BLaER1 (cell line): ENCODE measurements around the gene FBXO11.

Experiments used
- H3K27ac ChIP-seq: shearing (Covaris generic); formaldehyde crosslinking; 2 replicates; pipeline ENCODE4 v1.8.1; 2022
- H3K27me3 ChIP-seq: shearing (Covaris generic); formaldehyde crosslinking; 2 replicates; pipeline ENCODE4 v1.8.1; 2022
- H3K36me3 ChIP-seq: shearing (Covaris generic); formaldehyde crosslinking; 2 replicates; pipeline ENCODE4 v1.8.1; 2022
- H3K4me1 ChIP-seq: shearing (Covaris generic); formaldehyde crosslinking; 2 replicates; pipeline ENCODE4 v1.8.1; 2022
- H3K4me2 ChIP-seq: shearing (Covaris generic); formaldehyde crosslinking; 2 replicates; pipeline ENCODE4 v1.8.1; 2022
- H3K4me3 ChIP-seq: shearing (Covaris generic); formaldehyde crosslinking; 2 replicates; pipeline ENCODE4 v1.8.1; 2022
- H3K9ac ChIP-seq: shearing (Covaris generic); formaldehyde crosslinking; 2 replicates; pipeline ENCODE4 v1.8.1; 2022
- H3K9me3 ChIP-seq: shearing (Covaris generic); formaldehyde crosslinking; 2 replicates; pipeline ENCODE4 v1.8.1; 2022
- H4K20me1 ChIP-seq: shearing (Covaris generic); formaldehyde crosslinking; 2 replicates; pipeline ENCODE4 v1.8.1; 2022
- Cebpa-rat ChIP-seq: shearing (Covaris generic); IDR thresholded peaks from 2 replicates; pipeline ENCODE4 v1.8.1; 2022

FBXO11 gene

DNA sequence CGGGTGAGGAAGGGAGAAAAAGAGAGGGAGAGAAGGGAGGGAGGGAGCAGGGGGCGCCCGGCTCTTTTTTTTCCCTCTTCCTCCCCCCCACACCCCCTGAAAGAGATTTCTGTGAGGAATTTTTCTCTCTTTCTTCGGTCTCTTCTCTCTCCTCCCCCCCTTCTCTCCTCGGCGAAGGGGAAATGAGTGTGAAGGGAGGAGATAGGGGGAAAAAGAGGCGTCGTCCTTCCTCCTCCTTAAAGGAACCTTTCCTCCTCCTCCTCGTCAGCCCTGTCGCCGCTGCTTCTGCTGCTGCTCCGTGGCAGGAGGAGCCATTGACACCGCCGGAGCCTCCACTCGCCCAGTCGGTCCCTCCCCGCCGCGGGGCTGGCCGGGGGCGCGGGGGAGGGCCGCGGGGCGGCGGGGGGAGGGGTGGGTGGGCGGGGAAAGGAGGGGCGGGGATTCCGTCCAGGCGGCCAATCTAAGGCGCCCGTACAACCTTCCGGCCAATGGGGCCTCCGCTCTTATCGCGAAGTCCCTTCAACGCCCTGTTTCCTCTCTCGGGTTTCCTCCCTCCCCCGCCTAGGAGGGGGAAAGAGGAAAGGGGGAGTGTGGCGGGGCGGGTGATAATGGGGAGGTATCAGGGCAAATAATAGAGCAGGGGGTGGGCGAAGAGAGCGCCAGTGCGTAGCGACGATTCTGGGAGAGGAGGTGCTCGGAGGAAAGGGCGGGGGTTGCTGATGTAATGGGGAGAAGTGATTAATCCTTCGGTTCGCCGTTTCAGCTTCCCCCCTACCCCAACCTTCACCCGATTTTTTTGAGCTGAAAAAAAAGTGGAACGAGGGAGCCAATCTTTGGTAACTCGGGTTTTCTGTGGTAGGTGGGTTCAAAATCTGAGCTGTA lies at the start of gene FBXO11:
FBXO11 (minus strand) TSS at position 342 of the 882 bp plus-strand sequence. CDS start 778 bp downstream, outside the sequence.
- peaks cover 33% of the 10 kb centered on the region for H4K20me1 ChIP-seq
- peak within 1 kb of the TSS; percentile 99 for H3K9ac ChIP-seq
- no peaks in the 10 kb centered on the region for H3K9me3 ChIP-seq
- peak within 1 kb of the TSS; percentile 97 for H3K4me3 ChIP-seq
- no peak for TF ChIP-seq Cebpa-rat
- H3K4me2 ChIP-seq: peak within 1 kb of the TSS; percentile 87
- peak within 1 kb of the TSS; percentile 98 for H3K27ac ChIP-seq
- no peaks in the 10 kb centered on the region for H3K27me3 ChIP-seq
- H3K4me1 ChIP-seq: peaks cover 41% of the 10 kb centered on the region
- peaks cover 4% of the 10 kb centered on the region; the same call in 1 of the 2 replicates for H3K36me3 ChIP-seq

DNA sequence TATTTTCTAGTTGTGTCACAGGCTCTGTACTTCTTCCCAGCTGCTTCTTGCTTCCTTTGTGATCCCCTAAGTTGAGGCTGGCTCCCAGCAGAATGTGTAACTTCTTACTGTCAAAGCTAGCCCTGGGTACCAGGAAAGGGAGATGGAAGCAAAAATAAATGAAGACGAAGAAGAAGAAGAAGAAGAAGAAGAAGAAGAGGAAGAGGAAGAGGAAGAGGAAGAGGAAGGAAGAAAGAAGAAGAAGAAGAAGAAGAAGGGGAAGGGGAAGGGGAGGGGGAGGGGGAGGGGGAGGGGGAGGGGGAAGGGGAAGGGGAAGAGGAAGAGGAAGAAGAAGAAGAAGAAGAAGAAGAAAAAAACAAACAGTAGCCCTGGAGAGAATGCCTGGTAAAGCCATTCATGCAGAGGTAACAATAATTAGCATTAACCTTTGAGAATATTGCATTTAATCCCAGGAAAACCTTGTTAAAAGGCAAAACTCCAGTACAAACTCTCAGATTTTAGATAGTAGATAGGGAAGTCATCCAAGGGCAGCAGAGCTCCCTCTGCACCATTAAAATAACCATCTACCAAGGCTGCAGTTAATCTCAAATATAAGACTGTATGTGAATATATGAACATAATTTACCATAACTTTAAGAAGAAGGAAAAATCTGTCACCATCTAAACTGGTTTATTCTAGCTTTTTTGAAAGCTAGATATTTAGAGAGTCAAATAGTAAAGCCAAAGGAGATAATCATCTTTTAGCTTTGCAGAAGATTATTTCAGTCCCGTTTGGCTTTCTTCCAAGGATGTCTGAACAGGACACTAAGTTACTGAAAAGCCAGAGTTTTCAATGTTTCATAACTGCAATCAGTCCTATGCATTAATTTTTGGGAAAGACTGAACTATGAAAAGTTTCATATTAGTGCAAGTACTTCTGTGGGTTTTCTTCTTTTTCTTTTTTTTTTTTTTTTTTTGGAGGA lies 44.3 kb upstream of the FBXO11 start:
- no peak overlapping the region for H3K9ac ChIP-seq
- H3K4me1 ChIP-seq: no peaks in the 10 kb centered on the region
- no peaks in the 10 kb centered on the region for H4K20me1 ChIP-seq
- no peak overlapping the region for H3K4me2 ChIP-seq
- TF ChIP-seq Cebpa-rat: no peak
- H3K4me3 ChIP-seq: no peak overlapping the region
- H3K27me3 ChIP-seq: no peaks in the 10 kb centered on the region
- H3K27ac ChIP-seq: no peak overlapping the region
- peaks cover 10% of the 10 kb centered on the region for H3K9me3 ChIP-seq
- H3K36me3 ChIP-seq: no peaks in the 10 kb centered on the region

DNA sequence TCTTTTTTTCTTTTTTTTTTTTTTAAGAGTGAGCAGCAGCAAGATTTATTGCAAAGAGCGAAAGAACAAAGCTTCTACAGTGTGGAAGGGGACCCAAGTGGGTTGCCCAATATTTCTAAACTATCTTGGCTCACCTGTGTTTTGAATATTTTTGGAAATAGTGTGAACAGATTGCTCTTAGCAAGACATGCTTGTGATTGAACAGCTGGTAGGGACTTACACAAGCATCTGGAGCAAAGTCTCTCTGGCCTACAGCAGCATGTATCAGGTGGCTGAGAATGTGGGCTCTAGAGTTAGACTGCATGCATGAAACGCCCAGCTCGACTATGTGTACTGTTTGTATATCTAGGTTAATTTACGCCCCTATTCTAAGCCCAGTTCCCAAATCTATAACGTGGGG lies 40.3 kb upstream of the FBXO11 start:
- TF ChIP-seq Cebpa-rat: no peak
- Histone ChIP-seq H4K20me1 (no peaks in the 10 kb centered on the region), H3K4me2 (no peak overlapping the region), H3K4me1 (no peaks in the 10 kb centered on the region), H3K27ac (no peak overlapping the region), H3K4me3 (no peak overlapping the region), H3K27me3 (no peaks in the 10 kb centered on the region), H3K9ac (no peak overlapping the region), H3K9me3 (no peaks in the 10 kb centered on the region), H3K36me3 (no peaks in the 10 kb centered on the region)

DNA sequence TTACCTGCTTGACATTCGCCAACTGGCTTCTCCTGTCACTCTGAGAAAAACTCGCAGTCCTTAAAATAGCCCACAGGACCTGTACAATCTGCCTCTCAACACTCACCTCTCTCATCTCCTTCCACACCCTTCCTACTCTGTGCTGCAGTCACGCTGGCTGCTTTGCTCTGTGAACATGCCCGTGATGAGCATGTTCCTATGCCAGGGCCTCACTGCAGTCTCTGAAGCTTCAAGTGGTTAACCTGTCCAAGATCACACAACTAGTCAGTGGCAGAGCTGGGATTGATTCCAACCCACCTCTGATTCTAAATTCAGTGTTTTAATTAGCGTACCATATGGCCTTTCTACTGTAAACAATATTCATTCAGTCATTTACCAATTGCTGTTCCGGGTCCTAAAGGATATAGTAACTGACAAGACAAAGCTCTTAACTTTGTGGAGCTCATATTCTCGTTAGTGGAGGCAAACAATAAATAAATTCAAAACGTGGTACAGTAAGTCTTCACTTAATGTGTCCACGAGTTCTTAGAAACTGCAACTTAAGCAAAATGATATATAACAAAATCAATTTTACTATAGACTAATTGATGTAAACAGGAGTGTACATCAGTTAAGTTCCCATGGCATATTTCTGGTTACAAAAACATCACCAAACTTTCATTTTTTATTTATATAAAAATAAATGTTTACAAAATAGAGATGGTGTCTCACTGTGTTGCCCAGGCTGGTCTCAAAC lies 38.9 kb upstream of the FBXO11 start:
- H3K4me3 ChIP-seq: no peak overlapping the region
- no peak overlapping the region for H3K9ac ChIP-seq
- H3K36me3 ChIP-seq: no peaks in the 10 kb centered on the region
- H4K20me1 ChIP-seq: no peaks in the 10 kb centered on the region
- TF ChIP-seq Cebpa-rat: no peak
- no peak overlapping the region for H3K4me2 ChIP-seq
- no peaks in the 10 kb centered on the region for H3K9me3 ChIP-seq
- no peak overlapping the region for H3K27ac ChIP-seq
- H3K27me3 ChIP-seq: no peaks in the 10 kb centered on the region
- no peaks in the 10 kb centered on the region for H3K4me1 ChIP-seq

DNA sequence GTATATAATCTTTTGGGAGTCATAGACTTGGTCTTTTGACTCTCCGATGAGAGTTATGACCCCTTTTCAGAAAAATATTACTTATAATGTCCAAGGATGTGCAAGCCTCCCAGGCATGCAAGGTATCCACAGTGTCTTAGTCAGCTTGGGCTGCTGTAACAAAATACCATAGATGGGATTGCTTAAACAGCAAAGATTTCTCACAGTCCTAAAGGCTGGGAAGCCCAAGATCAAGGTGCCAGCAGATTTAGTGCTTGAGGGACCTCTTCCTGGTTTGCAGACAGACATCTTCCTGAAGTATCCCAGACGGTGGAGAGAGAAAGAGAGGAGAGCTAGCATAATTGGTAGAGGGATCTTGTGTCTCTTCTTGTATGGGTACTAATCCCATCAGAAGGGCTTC lies 35.6 kb upstream of the FBXO11 start:
- Histone ChIP-seq H4K20me1 (no peaks in the 10 kb centered on the region), H3K27me3 (no peaks in the 10 kb centered on the region), H3K4me2 (no peak overlapping the region), H3K36me3 (no peaks in the 10 kb centered on the region), H3K4me1 (peaks cover 10% of the 10 kb centered on the region), H3K27ac (no peak overlapping the region), H3K4me3 (no peak overlapping the region), H3K9ac (no peak overlapping the region), H3K9me3 (no peaks in the 10 kb centered on the region)
- TF ChIP-seq Cebpa-rat: no peak

DNA sequence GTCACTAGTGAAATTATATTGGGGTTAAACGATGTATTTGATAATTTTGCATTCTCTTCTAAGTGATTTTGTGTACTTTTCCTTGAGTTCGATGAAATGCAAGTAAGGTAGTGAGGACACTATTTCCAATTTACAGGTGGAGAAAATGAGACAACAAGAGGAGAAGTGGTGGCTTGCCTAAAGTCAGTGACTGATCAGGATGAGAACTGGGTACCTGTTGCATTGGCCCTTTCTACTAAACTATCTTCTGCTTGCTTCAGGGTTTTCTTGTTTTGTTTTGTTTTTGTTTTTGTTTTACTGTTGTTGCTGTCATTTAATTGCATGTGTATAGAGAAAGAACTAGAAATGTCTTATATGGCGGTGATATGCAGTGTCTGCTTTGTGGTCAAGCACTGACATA lies 31.4 kb upstream of the FBXO11 start:
- H3K4me3 ChIP-seq: no peak overlapping the region
- peaks cover 20% of the 10 kb centered on the region for H3K4me1 ChIP-seq
- H3K9me3 ChIP-seq: peaks cover 7% of the 10 kb centered on the region; the same call in 1 of the 2 replicates
- H3K9ac ChIP-seq: no peak overlapping the region
- H3K36me3 ChIP-seq: no peaks in the 10 kb centered on the region
- H3K27me3 ChIP-seq: no peaks in the 10 kb centered on the region
- no peak overlapping the region for H3K27ac ChIP-seq
- H3K4me2 ChIP-seq: peak overlapping the region; percentile 58
- no peaks in the 10 kb centered on the region for H4K20me1 ChIP-seq
- TF ChIP-seq Cebpa-rat: no peak

DNA sequence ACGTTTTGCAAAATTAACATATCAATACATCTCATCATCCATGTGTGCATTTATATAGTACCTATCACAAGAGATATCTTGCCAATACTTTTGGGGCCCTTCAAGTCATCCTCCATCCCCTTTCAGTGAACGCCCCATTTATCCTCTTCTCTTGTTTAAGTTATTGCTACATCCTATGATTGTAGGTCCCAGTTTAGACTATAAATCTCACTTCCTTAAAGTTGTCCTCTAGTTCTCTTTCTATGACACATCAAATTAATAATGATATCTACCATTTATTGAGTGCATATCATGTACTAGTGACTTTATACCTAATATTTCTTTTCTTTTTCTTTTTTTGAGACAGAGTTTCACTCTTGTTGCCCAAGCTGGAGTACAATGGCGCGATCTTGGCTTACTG lies 28.8 kb upstream of the FBXO11 start:
- Histone ChIP-seq H3K27ac (no peak overlapping the region), H3K4me2 (no peak overlapping the region), H3K27me3 (no peaks in the 10 kb centered on the region), H4K20me1 (no peaks in the 10 kb centered on the region), H3K9ac (no peak overlapping the region), H3K4me1 (peaks cover 20% of the 10 kb centered on the region), H3K36me3 (no peaks in the 10 kb centered on the region), H3K4me3 (no peak overlapping the region), H3K9me3 (peaks cover 7% of the 10 kb centered on the region; the same call in 1 of the 2 replicates)
- no peak for TF ChIP-seq Cebpa-rat

DNA sequence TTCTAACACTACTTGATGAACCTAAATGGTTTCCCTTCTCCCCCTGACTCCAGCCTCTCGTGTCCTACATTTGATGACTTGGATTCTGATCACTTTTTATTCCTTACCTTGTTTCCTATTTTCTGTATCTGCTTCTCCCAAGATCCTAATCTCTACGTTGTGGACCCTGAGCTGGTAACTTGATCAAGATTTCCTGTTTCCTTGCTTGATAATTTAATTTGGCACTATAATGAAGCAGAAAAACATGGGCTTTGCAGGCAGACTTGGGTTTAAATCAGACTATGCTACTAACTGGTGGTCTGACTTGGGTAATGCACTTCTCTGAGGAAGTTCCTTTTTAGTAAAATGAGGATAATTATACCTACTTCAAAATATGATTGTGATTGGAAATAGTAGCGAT lies 11.7 kb upstream of the FBXO11 start:
- TF ChIP-seq Cebpa-rat: no peak
- no peak overlapping the region for H3K9ac ChIP-seq
- H3K27ac ChIP-seq: no peak overlapping the region
- no peaks in the 10 kb centered on the region for H3K4me1 ChIP-seq
- no peak overlapping the region for H3K4me3 ChIP-seq
- no peak overlapping the region for H3K4me2 ChIP-seq
- no peaks in the 10 kb centered on the region for H3K9me3 ChIP-seq
- H3K27me3 ChIP-seq: no peaks in the 10 kb centered on the region
- H3K36me3 ChIP-seq: no peaks in the 10 kb centered on the region
- H4K20me1 ChIP-seq: no peaks in the 10 kb centered on the region

DNA sequence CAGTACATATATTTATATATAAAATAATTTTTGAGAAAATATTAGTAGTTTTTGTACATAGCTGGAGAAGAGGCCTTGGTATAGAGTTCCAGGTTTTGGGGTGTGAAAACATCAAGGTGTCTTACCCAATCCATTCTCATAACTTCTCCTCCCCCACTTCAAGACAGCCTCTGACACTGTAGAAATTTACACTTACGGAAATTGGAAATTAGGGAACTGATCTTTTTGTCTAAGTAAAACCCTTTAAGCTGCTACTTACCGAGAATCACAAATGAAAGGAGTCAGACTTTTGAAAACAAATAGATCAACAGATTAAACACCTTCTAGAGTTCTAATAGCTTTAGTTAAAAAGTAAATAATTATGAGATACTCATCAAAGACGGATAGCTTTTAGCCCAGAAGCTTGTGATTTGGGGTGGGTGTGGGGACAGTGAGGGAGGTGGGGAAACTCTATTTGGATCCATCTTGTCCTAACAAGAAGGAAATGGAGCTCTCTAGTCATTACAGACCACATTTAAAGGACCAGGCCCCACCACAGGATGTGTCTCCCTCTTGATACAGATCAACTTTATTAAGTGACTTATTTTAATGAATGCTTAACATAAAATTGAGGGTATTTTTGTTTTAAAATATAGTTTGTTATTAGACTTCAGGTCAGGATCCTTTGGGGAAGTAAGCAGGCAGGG lies 11.1 kb upstream of the FBXO11 start:
- no peak overlapping the region for H3K9ac ChIP-seq
- TF ChIP-seq Cebpa-rat: no peak
- H3K9me3 ChIP-seq: no peaks in the 10 kb centered on the region
- no peak overlapping the region for H3K27ac ChIP-seq
- H3K4me1 ChIP-seq: no peaks in the 10 kb centered on the region
- no peaks in the 10 kb centered on the region for H3K27me3 ChIP-seq
- H3K4me2 ChIP-seq: no peak overlapping the region
- H3K4me3 ChIP-seq: no peak overlapping the region
- H3K36me3 ChIP-seq: no peaks in the 10 kb centered on the region
- no peaks in the 10 kb centered on the region for H4K20me1 ChIP-seq
